ENCODE results near the gene RHBDF2.

RHBDF2 gene

GRCh38 chr17:76437467-76438402 lies 63.5 kb downstream of the RHBDF2 start:
- no peak for DNase-seq (ENCODE audit: low spot score)

DNA sequence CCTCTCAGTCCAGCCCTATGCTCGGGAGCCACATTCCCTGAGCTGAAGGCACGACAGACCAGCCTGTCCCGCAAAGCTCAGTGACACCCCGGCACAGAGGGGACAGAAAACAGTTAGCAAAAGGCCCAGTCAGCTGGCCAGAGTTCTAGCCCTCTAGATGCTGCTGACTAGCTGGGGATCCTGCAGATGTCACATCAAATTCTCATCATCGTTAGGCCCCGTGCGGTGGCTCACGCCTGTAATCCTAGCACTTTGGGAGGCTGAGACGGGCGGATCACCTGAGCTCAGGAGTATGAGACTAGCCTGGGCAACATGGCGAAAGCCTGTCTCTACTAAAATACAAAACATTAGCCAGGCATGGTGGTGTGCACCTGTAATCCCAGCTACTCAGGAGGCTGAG lies 65.5 kb downstream of the RHBDF2 start:
- DNase-seq (ENCODE audit: low spot score), result no peak

DNA sequence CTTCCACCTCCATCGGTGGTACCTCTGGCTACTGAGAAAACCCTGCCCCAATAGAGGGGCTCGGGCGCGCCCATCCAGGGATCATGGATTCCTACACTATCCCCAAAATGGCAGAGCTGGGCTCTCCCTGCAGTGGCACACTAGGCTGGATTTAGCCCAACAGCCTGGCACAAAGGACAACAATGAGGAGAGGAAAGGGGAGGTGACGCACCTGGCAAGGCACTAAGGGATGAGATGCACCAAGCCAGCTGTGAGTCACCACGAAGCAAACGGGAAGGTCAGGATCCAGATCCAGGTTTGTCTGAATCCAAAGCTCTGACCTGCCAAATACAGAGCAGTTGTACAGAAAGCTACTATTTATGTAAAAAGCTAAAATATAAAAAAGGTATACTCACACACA lies 66.4 kb downstream of the RHBDF2 start:
- no peak for DNase-seq (ENCODE audit: low spot score)

- no peak for DNase-seq (ENCODE audit: low spot score)
These were observed 67.5 kb downstream of the RHBDF2 start for GRCh38 chr17:76433693-76434092.

DNA sequence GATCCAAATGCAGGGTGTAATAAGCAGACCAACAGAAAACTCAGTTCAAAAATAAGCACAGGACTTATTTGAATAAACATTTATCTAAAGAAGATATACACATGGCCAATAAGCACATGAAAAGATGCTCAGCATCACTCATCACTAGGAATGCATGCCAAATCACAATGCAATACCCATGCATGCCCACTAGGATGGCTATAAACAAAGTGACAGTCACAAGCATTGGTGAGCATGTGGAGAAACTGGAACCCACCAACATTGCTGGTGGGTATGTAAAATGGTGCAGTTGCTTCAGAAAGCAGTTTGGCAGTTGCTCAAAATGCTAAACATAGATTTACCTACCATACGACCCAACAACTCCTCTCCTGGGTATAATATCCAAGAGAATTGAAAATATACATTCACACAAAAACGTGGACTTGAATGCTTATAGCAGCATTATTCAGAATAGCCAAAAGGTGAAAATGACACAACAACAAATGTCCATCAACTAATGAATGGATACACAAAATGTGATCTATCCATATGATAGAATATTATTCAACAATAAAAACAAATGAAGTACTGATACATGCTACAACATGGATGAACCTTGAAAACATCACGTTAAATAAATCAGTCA lies 68.4 kb downstream of the RHBDF2 start:
- no peak for DNase-seq (ENCODE audit: low spot score)

DNA sequence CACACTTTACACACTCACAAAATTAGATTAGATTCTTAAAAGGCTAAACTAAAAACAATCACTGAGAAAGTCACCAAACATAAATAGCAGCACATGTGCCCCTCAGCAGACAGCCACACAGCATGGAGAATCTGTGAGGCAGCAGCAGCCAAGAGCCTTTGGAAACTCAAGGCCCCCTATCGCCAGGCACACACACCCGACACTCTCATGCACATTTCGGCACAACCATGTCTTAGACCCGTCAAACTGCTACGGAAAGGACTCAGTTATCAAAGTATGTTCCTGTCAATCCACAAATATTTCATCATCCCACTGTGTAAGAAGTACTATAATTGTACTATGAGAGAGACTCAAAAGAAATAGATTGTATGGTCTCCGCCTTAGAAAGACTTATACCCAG lies 69.2 kb downstream of the RHBDF2 start:
- DNase-seq (ENCODE audit: low spot score), result no peak

GRCh38 chr17:76431509-76431908 lies 69.7 kb downstream of the RHBDF2 start:
- DNase-seq (ENCODE audit: low spot score), result no peak

DNA sequence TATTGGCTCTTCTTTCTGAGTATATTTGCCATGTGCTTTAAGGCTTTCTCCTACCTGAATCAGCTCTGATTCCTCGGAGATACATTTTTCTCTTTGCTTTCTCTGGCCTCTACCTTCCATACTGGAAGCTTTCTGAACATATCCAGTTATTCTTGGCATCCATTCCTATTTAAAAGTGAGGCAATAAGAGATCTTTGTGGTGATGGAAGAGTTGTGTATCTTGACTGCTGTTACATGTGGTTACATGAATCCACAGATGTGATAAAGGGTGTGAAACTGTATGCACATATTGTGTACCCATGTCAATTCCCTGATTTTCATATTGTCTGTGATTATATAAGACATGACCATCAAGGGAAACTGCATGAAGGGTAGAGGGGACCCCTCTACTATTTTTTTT lies 72.7 kb downstream of the RHBDF2 start:
- DNase-seq (ENCODE audit: low spot score), result no peak

GRCh38 chr17:76427501-76428231 lies 73.6 kb downstream of the RHBDF2 start:
- no peak for DNase-seq (ENCODE audit: low spot score)

DNA sequence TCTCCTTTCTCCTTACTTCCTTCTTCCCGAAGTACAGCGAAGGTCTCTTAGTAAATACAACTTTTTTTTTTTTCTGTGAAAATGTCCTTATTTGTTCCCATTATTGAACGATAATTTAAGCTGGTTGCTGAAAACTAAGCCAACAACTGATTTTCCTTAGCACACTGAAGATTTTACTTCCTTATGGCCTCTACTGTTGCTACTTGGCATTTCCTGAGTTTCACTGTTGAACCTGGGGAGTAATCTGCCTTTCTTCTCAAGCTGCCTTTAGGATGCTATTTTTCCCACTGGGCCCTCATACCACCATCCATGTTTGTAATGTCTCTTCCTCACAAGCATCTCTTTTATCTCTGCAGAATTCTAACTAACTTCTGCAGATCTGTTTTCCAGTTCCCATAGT lies 74.4 kb downstream of the RHBDF2 start:
- DNase-seq (ENCODE audit: low spot score), result no peak

DNA sequence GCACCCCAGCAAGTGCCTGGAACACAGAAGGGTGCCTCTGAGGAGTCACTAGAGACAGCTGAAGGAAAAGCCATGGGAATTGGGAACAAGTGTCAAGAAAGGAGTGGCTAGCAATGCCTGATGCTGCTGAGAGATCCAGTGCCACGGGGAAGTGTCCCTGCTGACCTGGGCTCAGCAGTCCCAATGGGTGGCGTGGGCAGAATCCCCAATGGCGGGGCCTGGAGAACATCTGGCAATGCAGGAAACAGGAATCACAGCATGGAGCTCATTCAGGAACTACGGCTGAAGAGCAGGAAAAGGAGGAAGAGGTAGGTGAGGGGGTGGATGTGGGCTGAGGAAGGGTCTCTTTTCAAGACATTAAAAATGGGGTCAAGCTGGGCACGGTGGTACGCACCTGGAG lies 78.4 kb downstream of the RHBDF2 start:
- no peak for DNase-seq (ENCODE audit: low spot score)

DNA sequence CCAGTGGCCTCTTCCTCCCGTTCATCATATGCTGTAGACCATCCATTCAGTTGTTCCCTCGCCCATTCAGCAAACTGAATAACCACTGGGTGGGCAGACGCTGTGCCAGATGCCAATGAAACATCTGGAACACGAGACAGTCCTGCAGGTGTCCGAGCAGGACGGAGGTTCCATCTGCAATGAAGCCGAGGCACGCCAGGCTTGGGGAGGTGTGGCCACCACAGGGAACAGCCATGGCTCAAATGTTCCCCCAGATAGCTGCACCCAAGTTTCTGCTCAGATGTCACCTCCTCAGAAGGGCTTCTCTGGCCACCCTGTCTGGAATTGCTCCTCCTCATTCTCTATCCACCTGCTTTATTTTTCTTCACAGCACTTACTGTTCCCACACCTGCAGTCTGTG lies 78.8 kb downstream of the RHBDF2 start:
- no peak for DNase-seq (ENCODE audit: low spot score)

- no peak for DNase-seq (ENCODE audit: low spot score)
These were observed 80.2 kb downstream of the RHBDF2 start for GRCh38 chr17:76421044-76421407.

Measured in globus pallidus (tissue), 1 donor.